ENCODE data around the gene FCHO2. TPM values are rescaled to one million over a fixed set of nuclear protein-coding genes. Genes with fewer than 3 reads are reported as not detected.
"Not testable (repeated sequence)": the region's sequence is repeated elsewhere in the genome, so short reads cannot be mapped to it uniquely, and the experiment has no call there.

FCHO2 gene
- total RNA-seq, 1 experiment from 2014 or later = 36.5 TPM

DNA sequence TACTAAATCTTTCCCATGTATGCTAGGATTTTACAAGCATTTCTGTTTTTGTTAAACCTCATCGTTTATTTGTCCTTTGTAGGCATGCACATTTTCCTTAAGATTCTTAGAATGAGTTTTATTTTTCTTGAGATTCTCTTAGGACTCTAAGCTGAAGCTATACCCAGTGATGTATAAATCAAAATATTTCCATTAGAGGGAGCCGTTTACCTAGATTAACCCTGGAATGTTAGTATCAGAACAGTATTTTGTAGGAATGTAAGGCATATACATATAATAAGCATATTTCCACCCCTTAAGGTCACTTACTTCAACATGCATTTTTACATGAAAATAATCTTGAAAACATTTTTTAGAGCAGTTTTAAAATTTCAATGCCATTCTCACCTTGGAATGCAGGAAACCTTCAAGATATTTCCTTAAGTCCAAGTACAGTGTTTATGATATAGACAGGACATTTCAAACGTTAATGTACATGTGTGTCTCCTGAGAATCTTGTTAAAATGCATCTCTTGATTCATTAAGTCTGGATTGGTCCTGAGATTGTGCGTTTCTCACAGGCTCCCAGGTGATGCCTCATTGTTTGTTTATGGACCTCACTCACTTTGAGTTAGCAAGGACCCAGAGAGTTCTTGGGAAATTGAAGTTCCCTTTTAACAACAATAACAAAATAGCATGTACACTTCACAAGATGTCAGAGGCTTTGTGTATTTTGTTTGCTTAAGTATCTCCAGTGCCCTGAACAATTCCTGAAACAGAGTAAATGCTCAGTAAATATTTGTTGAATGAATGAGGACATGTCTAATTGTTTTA is 34.9 kb upstream of the FCHO2 start:
- no peak overlapping the region for H3K4me3 Mint-ChIP-seq (ENCODE audit: low read depth, unreplicated experiment)
- H3K9me3 Mint-ChIP-seq (ENCODE audit: low read depth, unreplicated experiment) = no peaks in the 10 kb centered on the region
- CTCF ChIA-PET = interaction anchor here (0.6 to 1.1 kb wide), 3 partner anchors 9 to 382 kb away, joined by 3 read pairs; no protein-coding TSS in a partner anchor
- no peaks in the 10 kb centered on the region for H3K27me3 Mint-ChIP-seq (ENCODE audit: unreplicated experiment)
- TF ChIP-seq, protein P1, sequence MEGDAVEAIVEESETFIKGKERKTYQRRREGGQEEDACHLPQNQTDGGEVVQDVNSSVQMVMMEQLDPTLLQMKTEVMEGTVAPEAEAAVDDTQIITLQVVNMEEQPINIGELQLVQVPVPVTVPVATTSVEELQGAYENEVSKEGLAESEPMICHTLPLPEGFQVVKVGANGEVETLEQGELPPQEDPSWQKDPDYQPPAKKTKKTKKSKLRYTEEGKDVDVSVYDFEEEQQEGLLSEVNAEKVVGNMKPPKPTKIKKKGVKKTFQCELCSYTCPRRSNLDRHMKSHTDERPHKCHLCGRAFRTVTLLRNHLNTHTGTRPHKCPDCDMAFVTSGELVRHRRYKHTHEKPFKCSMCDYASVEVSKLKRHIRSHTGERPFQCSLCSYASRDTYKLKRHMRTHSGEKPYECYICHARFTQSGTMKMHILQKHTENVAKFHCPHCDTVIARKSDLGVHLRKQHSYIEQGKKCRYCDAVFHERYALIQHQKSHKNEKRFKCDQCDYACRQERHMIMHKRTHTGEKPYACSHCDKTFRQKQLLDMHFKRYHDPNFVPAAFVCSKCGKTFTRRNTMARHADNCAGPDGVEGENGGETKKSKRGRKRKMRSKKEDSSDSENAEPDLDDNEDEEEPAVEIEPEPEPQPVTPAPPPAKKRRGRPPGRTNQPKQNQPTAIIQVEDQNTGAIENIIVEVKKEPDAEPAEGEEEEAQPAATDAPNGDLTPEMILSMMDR (IDR thresholded peaks at IDR 0.05; ENCODE audit: unreplicated experiment) = no peak
- no peaks in the 10 kb centered on the region for H3K4me1 Mint-ChIP-seq (ENCODE audit: low read depth, unreplicated experiment)
- H3K36me3 Mint-ChIP-seq (ENCODE audit: insufficient read depth, unreplicated experiment) = no peaks in the 10 kb centered on the region
- no peak for DNase-seq
- peak overlapping the region; percentile 20 for H3K27ac Mint-ChIP-seq (ENCODE audit: unreplicated experiment)
- intact Hi-C loops (cut with micrococcal nuclease; ENCODE audit: unreplicated experiment) = loop anchor here (5.0 kb wide), 1 partner anchor 296 kb away; no protein-coding TSS in a partner anchor
- no TSS peak for BruUV-seq (replicated peaks)

DNA sequence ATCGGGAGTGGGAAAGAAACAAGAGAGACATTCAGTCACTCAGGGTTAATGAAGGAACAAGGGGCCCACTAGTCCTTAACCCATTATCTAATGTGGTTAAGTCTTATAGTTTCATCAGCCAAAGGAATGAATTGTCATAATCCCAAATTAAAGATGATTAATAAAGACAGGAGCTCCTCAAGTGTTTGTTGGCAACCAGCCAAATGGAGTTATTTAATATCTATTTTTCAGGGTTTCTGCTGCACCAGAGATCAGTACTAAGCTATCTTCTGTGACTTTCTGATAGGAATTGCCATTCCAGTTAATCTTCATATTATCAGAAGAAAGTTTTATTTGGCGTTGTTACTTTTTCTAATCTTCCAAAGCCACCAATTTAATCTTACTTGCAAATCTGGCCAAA is 34.0 kb upstream of the FCHO2 start:
- no peak overlapping the region for H3K4me3 Mint-ChIP-seq (ENCODE audit: low read depth, unreplicated experiment)
- intact Hi-C loops (cut with micrococcal nuclease; ENCODE audit: unreplicated experiment) = loop anchor here (5.0 kb wide), 1 partner anchor 295 kb away; no protein-coding TSS in a partner anchor
- no peaks in the 10 kb centered on the region for H3K36me3 Mint-ChIP-seq (ENCODE audit: insufficient read depth, unreplicated experiment)
- no peak overlapping the region for H3K27ac Mint-ChIP-seq (ENCODE audit: unreplicated experiment)
- H3K9me3 Mint-ChIP-seq (ENCODE audit: low read depth, unreplicated experiment) = no peaks in the 10 kb centered on the region
- TF ChIP-seq, protein P1 (IDR thresholded peaks at IDR 0.05; ENCODE audit: unreplicated experiment) = no peak
- no peaks in the 10 kb centered on the region for H3K4me1 Mint-ChIP-seq (ENCODE audit: low read depth, unreplicated experiment)
- no peak for DNase-seq
- BruUV-seq (replicated peaks) = no TSS peak
- no peaks in the 10 kb centered on the region for H3K27me3 Mint-ChIP-seq (ENCODE audit: unreplicated experiment)
- CTCF ChIA-PET = no interaction called here

DNA sequence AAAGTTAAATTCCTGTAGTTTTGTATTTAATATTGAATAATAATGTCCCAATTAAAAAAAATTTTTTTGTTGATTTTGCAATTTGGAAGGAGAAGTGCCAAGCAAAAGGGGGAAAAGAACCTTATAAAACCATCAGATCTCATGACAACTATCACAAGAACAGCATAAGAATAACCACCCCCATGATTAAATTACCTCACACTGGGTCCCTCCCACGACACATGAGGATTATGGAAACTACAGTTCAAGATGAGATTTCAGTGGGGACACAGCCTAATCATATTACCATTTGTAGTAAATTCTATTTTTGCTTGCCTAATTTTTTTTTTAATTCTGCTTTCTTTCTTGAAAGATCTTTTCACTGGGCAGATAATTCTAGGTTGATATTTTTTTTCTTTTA is 33.4 kb upstream of the FCHO2 start:
- Mint-ChIP-seq H3K4me1 (ENCODE audit: low read depth, unreplicated experiment) (no peaks in the 10 kb centered on the region), H3K9me3 (ENCODE audit: low read depth, unreplicated experiment) (no peaks in the 10 kb centered on the region), H3K27ac (ENCODE audit: unreplicated experiment) (no peak overlapping the region), H3K4me3 (ENCODE audit: low read depth, unreplicated experiment) (no peak overlapping the region), H3K27me3 (ENCODE audit: unreplicated experiment) (no peaks in the 10 kb centered on the region), H3K36me3 (ENCODE audit: insufficient read depth, unreplicated experiment) (no peaks in the 10 kb centered on the region)
- no TSS peak for BruUV-seq (replicated peaks)
- intact Hi-C loops (cut with micrococcal nuclease; ENCODE audit: unreplicated experiment) = loop anchor here (5.0 kb wide), 1 partner anchor 295 kb away; no protein-coding TSS in a partner anchor
- no peak for DNase-seq
- TF ChIP-seq, protein P1 (IDR thresholded peaks at IDR 0.05; ENCODE audit: unreplicated experiment) = no peak
- CTCF ChIA-PET = no interaction called here

DNA sequence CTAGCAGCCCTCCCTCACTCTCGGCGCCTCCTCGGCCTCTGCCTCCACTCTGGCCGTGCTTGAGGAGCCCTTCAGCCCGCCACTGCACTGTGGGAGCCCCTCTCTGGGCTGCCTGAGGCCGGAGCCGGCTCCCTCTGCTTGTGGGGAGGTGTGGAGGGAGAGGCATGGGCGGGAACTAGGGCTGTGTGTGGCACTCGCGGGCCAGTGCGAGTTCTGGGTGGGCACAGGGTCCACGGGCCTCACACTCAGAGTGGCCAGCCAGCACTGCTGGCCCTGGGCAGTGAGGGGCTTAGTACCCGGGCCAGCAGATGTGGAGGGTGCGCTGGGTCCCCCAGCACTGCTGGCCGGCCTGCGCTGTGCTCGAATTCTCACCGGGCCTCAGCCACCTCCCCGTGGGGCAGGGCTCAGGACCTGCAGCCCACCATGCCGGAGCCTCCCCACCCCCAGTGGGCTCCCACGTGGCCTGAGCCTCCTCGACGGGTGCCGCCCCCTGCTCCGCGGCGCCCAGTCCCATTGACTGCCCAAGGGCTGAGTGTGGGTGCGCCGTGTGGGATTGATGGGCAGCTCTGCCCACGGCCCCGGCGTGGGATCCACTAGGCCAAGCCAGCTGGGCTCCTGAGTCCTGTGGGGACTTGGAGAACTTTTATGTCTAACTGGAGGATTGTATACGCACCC is 30.4 kb upstream of the FCHO2 start:
- intact Hi-C loops (cut with micrococcal nuclease; ENCODE audit: unreplicated experiment) = no loop called here
- BruUV-seq (replicated peaks) = no TSS peak
- H3K27me3 Mint-ChIP-seq (ENCODE audit: unreplicated experiment) = no peaks in the 10 kb centered on the region
- CTCF ChIA-PET = no interaction called here
- H3K36me3 Mint-ChIP-seq (ENCODE audit: insufficient read depth, unreplicated experiment) = no peaks in the 10 kb centered on the region
- no peaks in the 10 kb centered on the region for H3K9me3 Mint-ChIP-seq (ENCODE audit: low read depth, unreplicated experiment)
- DNase-seq = no peak
- no peaks in the 10 kb centered on the region for H3K4me1 Mint-ChIP-seq (ENCODE audit: low read depth, unreplicated experiment)
- H3K4me3 Mint-ChIP-seq (ENCODE audit: low read depth, unreplicated experiment) = no peak overlapping the region
- H3K27ac Mint-ChIP-seq (ENCODE audit: unreplicated experiment) = no peak overlapping the region
- TF ChIP-seq, protein P1 (IDR thresholded peaks at IDR 0.05; ENCODE audit: unreplicated experiment) = no peak

DNA sequence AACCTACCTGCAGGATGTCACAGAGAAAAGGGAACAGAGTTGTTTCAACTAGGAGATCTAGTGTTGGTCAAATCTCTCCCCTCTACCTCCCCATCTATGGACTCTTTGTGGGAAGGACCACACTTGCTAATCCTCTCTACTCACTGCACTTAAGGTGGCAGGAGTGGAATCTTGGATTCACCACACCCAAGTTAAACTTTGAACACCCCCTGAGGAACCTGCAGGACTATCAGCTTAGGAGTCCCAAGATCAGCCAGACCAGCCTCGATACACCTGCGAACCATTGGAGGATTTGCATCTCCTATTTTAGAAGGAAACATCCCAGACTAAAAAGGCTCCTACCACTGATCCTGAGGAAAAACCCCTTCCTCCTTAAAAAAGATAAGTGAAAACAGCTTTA is 23.2 kb upstream of the FCHO2 start:
- CTCF ChIA-PET; H3K9me3 Mint-ChIP-seq (ENCODE audit: low read depth, unreplicated experiment); H3K36me3 Mint-ChIP-seq (ENCODE audit: insufficient read depth, unreplicated experiment); H3K27ac Mint-ChIP-seq (ENCODE audit: unreplicated experiment); intact Hi-C loops (cut with micrococcal nuclease; ENCODE audit: unreplicated experiment); DNase-seq; H3K4me3 Mint-ChIP-seq (ENCODE audit: low read depth, unreplicated experiment); BruUV-seq (replicated peaks); H3K4me1 Mint-ChIP-seq (ENCODE audit: low read depth, unreplicated experiment); H3K27me3 Mint-ChIP-seq (ENCODE audit: unreplicated experiment): not testable (repeated sequence)

DNA sequence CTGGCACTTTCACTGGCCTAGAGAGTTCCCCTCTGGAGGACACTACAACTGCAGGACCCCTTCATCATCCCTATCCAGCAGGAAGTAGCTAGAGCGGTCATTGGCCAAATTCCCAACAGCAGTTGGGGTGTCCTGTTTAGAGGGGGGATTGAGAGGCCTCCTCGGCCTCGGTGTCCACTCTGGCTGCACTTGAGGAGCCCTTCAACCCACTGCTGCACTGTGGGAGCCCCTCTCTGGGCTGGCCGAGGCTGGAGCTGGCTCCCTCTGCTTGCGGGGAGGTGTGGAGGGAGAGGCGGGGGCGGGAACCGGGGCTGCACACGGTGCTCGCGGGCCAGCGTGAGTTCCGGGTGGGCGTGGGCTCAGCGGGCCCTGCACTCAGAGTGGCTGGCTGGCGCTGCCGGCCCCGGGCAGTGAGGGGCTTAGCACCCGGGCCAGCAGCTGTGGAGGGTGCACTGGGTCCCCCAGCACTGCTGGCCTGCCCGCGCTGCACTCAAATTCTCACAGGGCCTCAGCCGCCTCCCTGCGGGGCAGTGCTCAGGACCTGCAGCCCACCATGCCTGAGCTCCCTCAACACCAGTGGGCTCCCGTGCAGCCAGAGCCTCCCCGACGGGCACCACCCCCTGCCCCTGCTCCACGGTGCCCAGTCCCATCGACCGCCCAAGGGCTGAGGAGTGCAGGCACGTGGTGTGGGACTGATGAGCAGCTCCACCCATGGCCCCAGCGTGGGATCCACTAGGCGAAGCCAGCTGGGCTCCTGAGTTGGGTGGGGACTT is 20.7 kb upstream of the FCHO2 start:
- CTCF ChIA-PET = interaction anchor here (0.9 kb wide), 1 partner anchor 16 kb away, joined by 4 read pairs; no protein-coding TSS in a partner anchor
- H3K27me3 Mint-ChIP-seq (ENCODE audit: unreplicated experiment); H3K4me3 Mint-ChIP-seq (ENCODE audit: low read depth, unreplicated experiment); intact Hi-C loops (cut with micrococcal nuclease; ENCODE audit: unreplicated experiment); H3K27ac Mint-ChIP-seq (ENCODE audit: unreplicated experiment); H3K9me3 Mint-ChIP-seq (ENCODE audit: low read depth, unreplicated experiment); H3K36me3 Mint-ChIP-seq (ENCODE audit: insufficient read depth, unreplicated experiment); BruUV-seq (replicated peaks); DNase-seq: not testable (repeated sequence)
- peaks cover 26% of the 10 kb centered on the region for H3K4me1 Mint-ChIP-seq (ENCODE audit: low read depth, unreplicated experiment)

Data from Calu3 (cell line).